KOPT-K1 (cell line): ENCODE measurements around the gene MKNK1.

Experiments
- H3K27ac ChIP-seq: fragments of 200-600 bp; sonication (generic); 2 replicates; pipeline ENCODE4 v1.5.1; 2016; ENCODE audit warnings: antibody characterized with exemption, mild to moderate bottlenecking, low read depth, low read length; ENCODE audit not compliant: poor library complexity, severe bottlenecking
- H3K36me3 ChIP-seq: fragments of 200-600 bp; sonication (generic); 2 replicates; pipeline ENCODE4 v1.5.1; 2017; ENCODE audit warnings: antibody characterized with exemption, mild to moderate bottlenecking, low read length, moderate library complexity; ENCODE audit not compliant: insufficient read depth
- H3K9me3 ChIP-seq: fragments of 200-600 bp; sonication (generic); 2 replicates; pipeline ENCODE4 v1.5.1; 2017; ENCODE audit warnings: antibody characterized with exemption, low read length, mild to moderate bottlenecking; ENCODE audit not compliant: insufficient read depth, poor library complexity, severe bottlenecking

Gene MKNK1

DNA sequence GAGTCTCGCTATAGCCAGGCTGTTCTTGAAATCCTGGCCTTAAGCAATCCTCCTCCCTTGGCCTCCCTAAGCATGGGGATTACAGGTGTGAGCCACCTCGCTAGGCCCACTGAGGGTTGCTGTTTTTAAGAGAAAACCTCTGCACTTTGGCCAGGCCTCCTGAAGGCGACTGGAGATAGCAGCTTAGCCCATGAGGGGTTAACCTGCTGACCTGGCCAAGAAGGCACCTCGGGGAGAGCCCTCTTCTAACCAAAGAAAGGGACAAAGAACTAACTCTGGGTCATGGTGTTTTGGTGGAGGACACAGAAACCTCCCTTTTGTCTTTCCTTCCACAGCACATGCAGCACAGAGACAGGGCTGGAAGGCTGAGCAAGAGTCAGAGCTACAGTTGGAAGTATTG lies 35.0 kb downstream of the MKNK1 start:
- no peaks in the 10 kb centered on the region for H3K9me3 ChIP-seq
- no peak overlapping the region for H3K27ac ChIP-seq
- H3K36me3 ChIP-seq: peaks cover 11% of the 10 kb centered on the region

DNA sequence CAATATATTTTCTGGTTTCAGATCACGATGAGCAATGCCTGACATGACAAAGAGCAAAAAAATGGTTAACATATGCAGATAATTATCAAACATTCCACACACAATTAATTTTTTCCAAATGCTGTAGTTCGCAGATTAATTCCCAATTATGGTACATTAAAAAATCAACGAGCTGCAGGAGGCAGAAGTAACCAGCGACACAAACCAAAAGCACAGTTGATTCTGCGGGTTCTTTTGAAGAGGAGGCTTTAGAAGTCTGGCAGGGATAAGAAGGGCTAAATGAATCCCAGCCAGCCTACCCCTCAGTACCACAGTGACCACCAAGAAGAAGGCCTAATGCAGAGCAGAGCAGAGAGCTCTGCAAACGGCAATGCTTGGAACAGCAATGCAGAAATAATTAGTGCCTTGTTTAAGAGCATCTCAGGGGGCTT lies 35.6 kb downstream of the MKNK1 start:
- no peak overlapping the region for H3K27ac ChIP-seq
- H3K9me3 ChIP-seq: no peaks in the 10 kb centered on the region
- peaks cover 11% of the 10 kb centered on the region for H3K36me3 ChIP-seq

DNA sequence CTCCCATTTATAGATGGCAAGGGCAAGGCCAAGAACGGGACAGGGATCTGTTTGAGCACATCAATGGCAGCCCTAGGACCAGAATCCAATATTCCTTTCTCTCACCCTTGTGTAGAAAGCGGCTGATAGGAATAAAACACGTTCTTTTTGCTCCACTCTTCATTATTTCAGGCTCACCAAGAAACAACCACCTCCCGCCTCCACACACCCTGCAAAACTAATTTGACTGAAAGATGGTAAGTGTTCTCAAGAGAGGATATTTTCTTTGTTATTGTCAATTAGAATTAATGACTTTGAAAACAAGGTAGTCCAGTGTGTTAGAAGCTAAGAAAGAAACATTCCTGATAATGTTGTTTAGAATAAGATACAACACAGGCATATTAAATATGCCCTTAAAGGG lies 40.7 kb downstream of the MKNK1 start:
- H3K36me3 ChIP-seq: peaks cover 17% of the 10 kb centered on the region
- H3K27ac ChIP-seq: no peak overlapping the region

DNA sequence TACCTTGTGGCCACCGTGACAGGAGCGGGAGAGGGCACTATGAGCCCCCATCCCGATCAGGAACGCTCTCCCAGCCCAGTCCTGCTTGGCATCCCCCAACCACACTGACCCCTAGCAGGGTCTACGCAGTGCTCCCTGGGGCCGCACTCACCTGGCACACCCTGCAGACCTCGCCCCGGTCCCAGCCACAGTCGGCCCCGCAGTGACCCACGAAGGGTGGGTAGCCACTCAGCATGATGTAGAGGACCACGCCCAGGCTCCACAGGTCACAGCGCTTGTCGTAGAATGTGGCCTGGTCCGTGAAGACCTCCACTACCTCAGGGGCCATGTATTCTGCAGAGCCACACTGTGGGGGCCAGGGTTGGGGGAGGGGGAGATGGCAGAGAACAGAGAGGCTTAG lies 41.6 kb downstream of the MKNK1 start:
- no peak overlapping the region for H3K27ac ChIP-seq
- H3K36me3 ChIP-seq: peaks cover 13% of the 10 kb centered on the region
- no peaks in the 10 kb centered on the region for H3K9me3 ChIP-seq

More for the DNA sequence above, 40.7 kb downstream of the MKNK1 start:
- no peaks in the 10 kb centered on the region for H3K9me3 ChIP-seq

DNA sequence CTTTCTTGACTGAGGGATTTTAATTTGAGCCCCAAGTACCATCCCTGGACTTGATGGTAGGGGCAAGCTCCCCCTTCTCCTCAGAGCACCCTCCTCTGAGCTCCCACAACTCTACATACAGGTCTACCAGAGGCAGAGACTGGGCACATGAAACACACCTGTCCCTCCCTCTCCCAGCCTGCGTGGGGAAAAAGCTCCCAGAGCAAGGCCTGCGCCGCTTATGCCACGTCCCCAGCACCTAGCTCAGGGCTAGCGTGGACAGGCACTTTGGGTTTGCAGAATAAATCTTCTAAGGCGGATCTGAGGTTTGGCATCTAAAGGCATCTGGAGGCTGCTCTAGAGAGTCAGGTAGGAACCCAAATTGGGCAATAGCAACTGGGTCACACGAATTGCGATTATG lies 45.1 kb downstream of the MKNK1 start:
- no peak overlapping the region for H3K27ac ChIP-seq
- no peaks in the 10 kb centered on the region for H3K9me3 ChIP-seq
- peaks cover 6% of the 10 kb centered on the region for H3K36me3 ChIP-seq

DNA sequence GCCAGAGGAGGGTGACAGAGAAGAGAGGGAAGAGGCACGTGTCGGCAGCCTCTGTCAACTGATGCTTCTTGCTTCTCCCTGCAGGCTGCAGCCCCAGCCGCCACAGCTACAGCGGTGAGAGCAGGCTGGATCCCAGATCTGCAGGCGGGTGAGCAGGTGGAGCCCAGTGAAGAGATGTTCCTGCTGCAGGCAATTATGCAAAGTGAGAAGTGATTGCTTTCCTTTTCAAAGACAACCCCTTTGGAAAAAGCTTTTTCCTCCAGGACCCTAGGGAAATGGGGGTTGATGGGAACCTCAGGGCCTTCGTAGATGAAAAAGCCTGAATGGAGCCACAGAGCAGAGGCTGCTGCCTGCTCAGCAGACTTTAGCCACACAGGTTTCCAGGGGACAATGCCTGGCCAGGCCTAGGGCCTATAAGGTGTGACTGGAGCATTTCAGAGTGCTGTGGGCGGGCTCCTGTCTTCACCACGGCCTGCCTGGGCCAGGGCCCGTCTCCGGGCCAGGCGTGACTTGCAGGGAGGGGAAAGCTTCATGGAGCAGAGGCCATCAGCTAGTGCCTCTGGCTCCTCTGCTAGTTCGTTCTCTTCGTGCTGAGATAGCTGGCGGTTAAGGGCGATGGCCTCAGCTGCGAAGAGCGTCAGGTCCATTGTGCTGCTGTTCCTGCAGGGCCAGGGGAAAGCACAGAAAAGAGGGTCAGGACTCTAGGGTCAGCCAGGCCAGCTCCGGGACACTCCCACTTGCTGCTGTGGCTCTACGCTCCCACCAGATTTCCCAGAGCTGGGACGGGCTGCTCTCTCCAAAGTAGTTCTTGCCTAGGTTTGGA lies 45.7 kb downstream of the MKNK1 start:
- Histone ChIP-seq H3K36me3 (peaks cover 6% of the 10 kb centered on the region), H3K27ac (no peak overlapping the region), H3K9me3 (no peaks in the 10 kb centered on the region)

DNA sequence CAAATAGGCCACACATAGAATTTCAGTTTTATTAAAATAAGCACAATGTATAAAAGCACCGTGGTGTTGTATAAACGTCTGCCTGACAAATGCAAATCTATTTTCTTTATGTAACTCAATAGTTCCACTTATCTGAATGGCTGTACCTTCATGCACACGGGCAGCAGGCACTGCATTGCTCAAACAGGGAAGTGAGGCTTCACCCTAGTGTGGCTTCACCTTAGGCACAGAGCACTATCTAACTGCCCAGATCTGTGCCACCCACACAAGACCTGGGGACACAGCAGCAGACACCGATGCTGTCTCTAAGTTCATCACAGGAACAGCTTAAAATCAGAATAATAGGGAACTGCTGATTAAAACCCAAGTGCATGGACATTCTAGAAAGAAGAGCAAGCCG lies 46.7 kb downstream of the MKNK1 start:
- H3K9me3 ChIP-seq: no peaks in the 10 kb centered on the region
- H3K36me3 ChIP-seq: peaks cover 6% of the 10 kb centered on the region
- H3K27ac ChIP-seq: no peak overlapping the region

DNA sequence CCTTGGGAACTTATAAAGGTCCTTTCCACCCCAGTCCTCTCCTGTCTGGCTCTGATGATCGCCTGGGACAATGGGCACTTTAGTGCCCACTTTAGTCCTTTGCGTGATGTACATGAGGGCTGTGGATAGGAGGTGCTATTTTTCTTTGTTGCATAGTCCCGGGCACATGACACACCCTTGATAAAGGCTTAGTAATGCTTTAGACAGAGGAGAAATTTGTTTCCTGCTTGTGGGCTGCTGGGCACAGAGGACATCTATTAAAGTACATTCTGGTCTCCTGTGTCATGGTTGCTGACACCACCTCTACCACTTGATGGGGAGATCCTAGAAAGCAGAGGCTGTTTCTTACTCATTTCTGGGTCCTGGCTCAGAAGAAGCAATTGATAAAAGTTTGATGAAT lies 47.2 kb downstream of the MKNK1 start:
- Histone ChIP-seq H3K36me3 (peaks cover 6% of the 10 kb centered on the region), H3K9me3 (no peaks in the 10 kb centered on the region), H3K27ac (no peak overlapping the region)

DNA sequence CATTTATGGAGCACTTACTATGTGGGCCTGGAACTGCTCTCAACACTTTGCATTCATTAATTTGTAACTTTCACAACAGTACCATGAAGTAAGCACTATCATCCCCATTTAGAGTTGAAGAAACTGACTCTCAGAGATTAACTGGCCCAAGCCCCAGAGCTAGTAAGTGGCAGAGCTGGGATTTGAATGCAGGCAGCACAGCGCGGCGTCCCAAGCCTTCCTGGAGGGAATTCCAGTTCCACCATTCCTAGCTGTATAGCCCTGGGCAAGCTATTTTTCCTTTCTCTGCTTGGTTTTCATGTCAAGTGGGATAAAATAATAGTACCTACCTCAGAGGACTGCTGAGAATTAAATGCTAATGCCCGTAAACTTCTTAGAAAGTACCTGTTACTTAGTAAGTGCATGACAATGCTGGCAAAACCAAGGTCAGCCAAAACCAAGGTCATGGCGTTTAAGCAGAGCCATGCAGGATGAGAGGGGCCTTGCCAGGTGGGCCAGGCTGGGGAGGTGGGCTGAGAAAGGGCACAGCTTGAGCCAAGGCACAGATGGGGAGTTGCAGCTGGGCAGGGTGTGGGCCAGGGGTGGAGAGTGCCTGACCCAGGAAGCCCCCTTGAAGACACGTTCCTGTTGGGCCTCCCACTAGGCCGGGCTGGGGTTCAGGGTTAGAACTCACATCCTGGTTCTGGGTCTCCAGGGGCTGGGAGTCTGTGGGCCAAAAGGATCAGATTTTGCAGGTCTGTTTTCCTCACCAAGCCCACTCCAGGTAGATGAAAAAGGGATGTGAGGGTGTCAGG lies 48.0 kb downstream of the MKNK1 start:
- H3K9me3 ChIP-seq: no peaks in the 10 kb centered on the region
- H3K27ac ChIP-seq: no peak overlapping the region
- 0 out of 2 replicates have a peak, but pooled peaks cover 2% of the 10 kb centered on the region for H3K36me3 ChIP-seq

DNA sequence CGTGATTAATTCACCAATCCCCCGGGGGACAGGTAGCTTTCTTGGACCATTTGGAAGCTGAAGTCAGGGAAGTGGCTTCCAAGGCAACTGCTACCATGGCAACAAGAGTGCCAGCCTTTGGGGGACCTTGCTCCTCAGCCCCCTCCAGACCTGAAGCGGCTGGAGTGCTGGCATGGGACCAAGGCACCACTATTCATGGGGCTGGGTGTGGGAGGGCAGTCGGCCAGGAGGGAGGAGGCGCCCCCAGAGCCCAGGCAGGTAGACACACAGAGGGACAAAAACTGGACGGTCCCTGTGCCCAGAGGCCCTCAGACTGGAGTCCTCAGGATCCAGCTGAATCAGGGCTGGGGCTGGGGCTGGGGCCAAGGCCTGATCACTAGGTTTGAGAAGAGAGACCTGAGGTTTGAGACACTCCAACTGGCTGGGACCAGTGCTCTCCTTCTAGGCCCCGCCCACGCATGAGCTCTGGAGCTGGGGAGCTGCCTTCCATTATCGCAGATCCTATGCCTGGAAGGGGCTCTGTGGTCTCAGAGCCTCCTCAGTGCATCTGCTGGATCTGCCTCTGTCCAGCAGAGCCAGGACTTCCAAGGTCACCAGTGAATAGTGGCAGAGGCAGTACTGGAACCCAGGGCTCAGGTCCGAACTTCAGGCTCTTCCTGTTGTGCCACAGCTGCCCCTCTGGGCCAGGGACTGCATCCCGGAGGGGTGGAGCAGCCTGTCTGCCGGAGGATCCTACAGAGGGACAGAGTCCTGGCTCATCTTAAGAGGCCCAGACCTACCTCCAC lies 49.3 kb downstream of the MKNK1 start:
- no peak overlapping the region for H3K27ac ChIP-seq
- no peaks in the 10 kb centered on the region for H3K9me3 ChIP-seq
- no peaks in the 10 kb centered on the region for H3K36me3 ChIP-seq

DNA sequence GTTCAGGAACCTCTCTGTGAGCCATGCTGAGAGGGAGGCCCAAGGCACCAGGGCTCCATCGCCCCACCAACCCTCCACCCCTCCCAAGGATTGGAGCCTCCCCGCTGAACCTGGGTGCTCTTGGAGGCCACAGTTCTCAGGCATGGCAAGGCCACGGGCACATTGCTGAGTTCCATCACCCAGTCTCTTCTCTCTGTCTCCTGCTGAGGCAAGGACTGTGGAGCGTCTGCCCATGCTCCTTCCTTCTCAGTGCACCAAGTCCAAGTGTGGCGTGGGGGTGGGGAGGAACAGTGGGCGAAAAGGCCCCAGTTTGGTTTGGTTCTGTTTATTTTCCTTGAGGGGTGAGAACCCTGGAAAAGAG lies 49.9 kb downstream of the MKNK1 start:
- no peaks in the 10 kb centered on the region for H3K9me3 ChIP-seq
- no peak overlapping the region for H3K27ac ChIP-seq
- H3K36me3 ChIP-seq: no peaks in the 10 kb centered on the region

DNA sequence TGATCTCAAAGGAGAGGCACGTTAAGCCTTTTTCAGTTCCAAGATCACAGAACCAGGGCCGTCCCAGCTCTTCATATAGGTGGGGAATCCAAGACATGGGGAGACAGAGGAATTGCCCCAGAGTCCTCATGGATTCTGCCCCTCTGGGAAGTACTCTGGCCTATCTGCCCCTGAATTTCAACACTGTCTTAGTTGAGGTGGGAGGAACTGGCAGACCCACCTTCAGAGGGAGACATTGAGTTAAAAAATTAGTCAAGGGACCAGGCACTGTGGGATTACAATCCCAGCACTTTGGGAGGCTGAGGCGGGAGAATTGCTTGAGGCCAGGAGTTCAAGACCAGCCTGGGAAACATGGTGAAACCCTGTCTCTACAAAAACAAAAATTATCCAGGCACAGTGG lies 50.6 kb downstream of the MKNK1 start:
- Histone ChIP-seq H3K27ac (no peak overlapping the region), H3K36me3 (no peaks in the 10 kb centered on the region), H3K9me3 (no peaks in the 10 kb centered on the region)

DNA sequence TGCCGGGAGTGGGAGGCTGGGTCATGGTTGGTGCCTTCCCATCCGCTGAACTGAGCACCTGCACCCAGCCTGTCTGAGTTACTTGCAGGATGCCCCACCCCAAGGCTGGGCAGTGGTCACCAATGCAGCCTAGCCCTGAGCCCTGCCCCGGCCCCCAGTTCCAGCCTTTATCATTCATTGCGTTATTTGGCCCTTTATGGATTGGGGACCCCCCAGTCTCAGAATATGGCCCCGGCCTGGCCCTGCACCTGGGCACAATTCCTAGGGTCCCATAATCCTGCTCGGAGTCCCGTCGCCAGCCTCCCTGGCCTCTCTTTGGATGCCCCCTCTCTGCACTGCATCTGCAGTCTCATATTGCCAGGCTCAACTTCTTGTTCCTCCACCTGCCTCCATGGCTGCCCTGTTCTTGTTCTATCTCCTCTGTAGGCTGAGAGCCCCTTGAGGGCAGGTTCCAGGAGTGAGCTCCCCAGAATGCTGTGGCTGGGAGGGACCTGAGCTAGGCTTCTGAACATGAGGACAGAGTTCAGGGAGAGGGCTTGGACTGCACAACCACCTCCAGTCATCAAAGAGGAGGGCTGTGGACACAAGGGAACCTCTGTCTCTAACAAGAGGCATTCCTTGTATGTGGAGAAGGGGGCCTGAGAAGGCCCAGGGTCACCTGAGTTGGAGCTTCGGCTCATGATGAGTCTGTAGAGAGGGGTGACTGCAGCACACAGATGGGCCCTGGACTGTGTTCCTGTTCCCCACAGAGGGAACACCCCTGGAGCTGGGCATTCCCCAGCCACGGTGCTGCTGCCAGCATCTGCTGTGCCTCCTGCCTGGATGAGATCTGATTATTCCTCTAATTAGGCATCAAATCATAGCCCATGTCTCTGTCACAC lies 51.5 kb downstream of the MKNK1 start:
- no peaks in the 10 kb centered on the region for H3K36me3 ChIP-seq
- no peak overlapping the region for H3K27ac ChIP-seq
- H3K9me3 ChIP-seq: no peaks in the 10 kb centered on the region

DNA sequence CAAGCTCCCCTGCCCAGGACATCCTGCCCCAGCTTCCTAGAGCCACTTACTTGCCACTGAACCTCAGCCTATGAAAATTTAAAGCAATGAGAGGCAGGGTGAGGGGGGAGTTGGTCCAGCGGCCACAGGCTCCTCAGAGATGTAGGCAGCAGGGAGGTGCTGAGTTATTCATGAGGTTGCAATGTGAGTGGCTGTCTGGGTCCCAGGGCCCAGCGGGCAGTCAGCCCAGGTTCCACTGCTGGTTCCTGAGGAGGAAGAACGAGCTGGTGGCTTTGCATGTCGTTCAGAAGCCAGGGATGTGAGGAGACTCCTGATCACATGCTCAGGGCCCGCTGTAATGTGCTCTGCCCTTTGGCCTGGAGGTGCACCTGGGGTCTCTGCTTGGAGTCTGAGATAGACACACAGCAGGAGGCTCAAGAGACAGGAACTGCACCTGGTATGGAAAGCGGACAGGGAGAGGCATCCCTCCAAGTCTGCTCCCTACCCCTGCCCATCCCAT lies 52.4 kb downstream of the MKNK1 start, which contains the start of gene KNCN:
Gene KNCN, minus strand, starts transcription at position 51 of the 499 bp plus-strand sequence. CDS start 432 bp downstream, outside the sequence.
- no peaks in the 10 kb centered on the region for H3K36me3 ChIP-seq
- H3K27ac ChIP-seq: no peak within 1 kb of the TSS
- H3K9me3 ChIP-seq: no peaks in the 10 kb centered on the region
